GM12878 (cell line): ENCODE data around the gene LMX1A. TPM values are rescaled to one million over a fixed set of nuclear protein-coding genes. Genes with fewer than 3 reads are reported as not detected.

ENCODE experiments used
- ATAC-seq: fragments of 200-7000 bp; cut with Tn5 transposase; 3 replicates; pipeline ENCODE4 v1.9.1; 2020; ENCODE audit warnings: mild to moderate bottlenecking, moderate library complexity
- BruUV-seq: library from RNA; stranded (reverse); fragments of 400-500 nt; replicated peaks from 2 replicates; lab custom pipeline; 2021; lab: Mats Ljungman, UMichigan
- CTCF ChIA-PET: fragments of 300-600 bp; sonication (Branson Sonifier 250); formaldehyde crosslinking; extraction: SDS; loops from one replicate; lab custom pipeline; 2021; ENCODE audit warnings: inconsistent platforms; lab: Yijun Ruan, JAX
- POLR2A ChIA-PET: fragments of 350-600 bp; formaldehyde crosslinking; extraction: SDS; loops from one replicate; lab custom pipeline; 2021; ENCODE audit warnings: inconsistent platforms; lab: Charles Lee
- RAD21 ChIA-PET: fragments of 300-600 bp; sonication (Branson Sonifier 250); formaldehyde crosslinking; loops from one replicate; lab custom pipeline; 2023; ENCODE audit warnings: antibody characterized with exemption; ENCODE audit not compliant: unreplicated experiment; lab: Charles Lee
- SMC1A ChIA-PET: fragments of 300-600 bp; sonication (Branson Sonifier 250); formaldehyde crosslinking; loops from one replicate; lab custom pipeline; 2023; ENCODE audit not compliant: unreplicated experiment, uncharacterized antibody; lab: Charles Lee
- DNase-seq: peaks from one replicate; pipeline ENCODE4 v3.0.0-alpha.2; 2011; ENCODE audit warnings: low read depth, low spot score
- FAIRE-seq: peaks from 3 replicates; lab custom pipeline; 2011; peaks lifted over from hg19 to GRCh38; lab: Jason Lieb, UNC
- H2AFZ ChIP-seq: 2 replicates; pipeline ENCODE4 v1.6.0; 2011; ENCODE audit warnings: low read depth, low read length, control low read depth; ENCODE audit not compliant: control insufficient read depth
- H3K27ac ChIP-seq: 2 replicates; pipeline ENCODE4 v1.5.1; 2011; ENCODE audit warnings: control low read depth; ENCODE audit not compliant: control insufficient read depth, insufficient read depth
- H3K27me3 ChIP-seq, 2 experiments: replicated peaks in 1 of 2; 2 replicates each; pipeline versions ENCODE4 v1.6.0 to v1.6.1; 2011; ENCODE audit warnings: low read length in 1 of 2; ENCODE audit not compliant: control insufficient read depth in 2 of 2, insufficient read depth in 2 of 2
- H3K36me3 ChIP-seq, 2 experiments: 2 replicates each; pipeline ENCODE4 v1.5.1; 2011; ENCODE audit warnings: low read length in 1 of 2; ENCODE audit not compliant: control insufficient read depth in 2 of 2, insufficient read depth in 2 of 2
- H3K4me1 ChIP-seq: 2 replicates; pipeline ENCODE4 v1.6.1; 2011; ENCODE audit warnings: mild to moderate bottlenecking, low read length, moderate library complexity, mixed read lengths; ENCODE audit not compliant: control insufficient read depth, insufficient read depth
- H3K4me2 ChIP-seq: 2 replicates; pipeline ENCODE4 v1.6.0; 2011; ENCODE audit warnings: control low read depth; ENCODE audit not compliant: control insufficient read depth, insufficient read depth
- H3K4me3 ChIP-seq: fragments of 200-600 bp; sonication (generic); 2 replicates; pipeline ENCODE4 v1.5.1; 2016
- H3K79me2 ChIP-seq: 2 replicates; pipeline ENCODE4 v1.6.0; 2011; ENCODE audit warnings: low read length; ENCODE audit not compliant: control insufficient read depth, insufficient read depth
- H3K9ac ChIP-seq: 2 replicates; pipeline ENCODE4 v1.8.0; 2011; ENCODE audit warnings: low read length, control low read depth, mixed read lengths; ENCODE audit not compliant: control insufficient read depth, insufficient read depth
- H3K9me3 ChIP-seq: replicated peaks from 3 replicates; pipeline ENCODE4 v1.5.1; 2011; ENCODE audit warnings: mild to moderate bottlenecking, low read length; ENCODE audit not compliant: control insufficient read depth, insufficient read depth
- H4K20me1 ChIP-seq: 2 replicates; pipeline ENCODE4 v1.6.0; 2011; ENCODE audit not compliant: control insufficient read depth, insufficient read depth
- ATF7 ChIP-seq: fragments of 450-650 bp; IDR thresholded peaks from 2 replicates; pipeline ENCODE4 v1.6.1; 2016; ENCODE audit warnings: low read depth, mild to moderate bottlenecking
- CHD1 ChIP-seq: IDR thresholded peaks from 2 replicates; pipeline ENCODE4 v1.6.1; 2012; ENCODE audit warnings: low read depth, low read length, improper control_type of control experiment
- DPF2 ChIP-seq: fragments of 450-650 bp; IDR thresholded peaks from 2 replicates; pipeline ENCODE4 v1.6.1; 2017; ENCODE audit warnings: mild to moderate bottlenecking
- EGR1 ChIP-seq, 2 experiments: IDR thresholded peaks; 1 replicate in 1 of 2; 2 replicates in 1 of 2; pipeline ENCODE4 v1.6.1; 2011 to 2012; ENCODE audit warnings: low read depth in 2 of 2, low read length in 2 of 2, borderline replicate concordance in 1 of 2, mild to moderate bottlenecking in 1 of 2, moderate library complexity in 1 of 2
- IKZF1 ChIP-seq: fragments of 450-650 bp; conservative IDR thresholded peaks from 2 replicates; pipeline ENCODE4 v1.6.1; 2017; ENCODE audit warnings: antibody characterized with exemption, mild to moderate bottlenecking
- KLF5 ChIP-seq: fragments of 450-650 bp; IDR thresholded peaks from 2 replicates; pipeline ENCODE4 v1.6.1; 2014; ENCODE audit warnings: mild to moderate bottlenecking; ENCODE audit not compliant: partially characterized antibody
- NFXL1 ChIP-seq: fragments of 450-650 bp; IDR thresholded peaks from 2 replicates; pipeline ENCODE4 v1.6.1; 2017; ENCODE audit warnings: antibody characterized with exemption, mild to moderate bottlenecking, borderline replicate concordance
- NR2C1 ChIP-seq: fragments of 450-650 bp; IDR thresholded peaks from 2 replicates; pipeline ENCODE4 v1.6.1; 2017; ENCODE audit warnings: antibody characterized with exemption, mild to moderate bottlenecking, moderate library complexity
- POU2F2 ChIP-seq: IDR thresholded peaks from 3 replicates; pipeline ENCODE4 v1.6.1; 2011; ENCODE audit warnings: low read depth, mild to moderate bottlenecking, low read length, borderline replicate concordance
- SMAD5 ChIP-seq: IDR thresholded peaks from 2 replicates; pipeline ENCODE4 v1.6.1; 2016; ENCODE audit warnings: antibody characterized with exemption, low read depth
- STAT1 ChIP-seq: fragments of 450-650 bp; conservative IDR thresholded peaks from 2 replicates; pipeline ENCODE4 v1.6.1; 2014; ENCODE audit warnings: antibody characterized with exemption, mild to moderate bottlenecking
- TCF3 ChIP-seq: IDR thresholded peaks from 2 replicates; pipeline ENCODE4 v1.6.1; 2012; ENCODE audit warnings: low read depth, mild to moderate bottlenecking, low read length, borderline replicate concordance; ENCODE audit not compliant: insufficient read depth
- WRNIP1 ChIP-seq: IDR thresholded peaks from 2 replicates; pipeline ENCODE4 v1.6.1; 2011; ENCODE audit warnings: low read depth, low read length, improper control_type of control experiment, borderline replicate concordance
- ZNF207 ChIP-seq: fragments of 450-650 bp; IDR thresholded peaks from 2 replicates; pipeline ENCODE4 v1.6.1; 2014; ENCODE audit warnings: antibody characterized with exemption, mild to moderate bottlenecking, borderline replicate concordance
- ZNF217 ChIP-seq: fragments of 450-650 bp; IDR thresholded peaks from 2 replicates; pipeline ENCODE4 v1.6.1; 2017; ENCODE audit warnings: antibody characterized with exemption, mild to moderate bottlenecking
- WGBS: methylation state at CpG from one replicate; pipeline ENCODE4 v1.1.6; 2016; ENCODE audit warnings: low lambda C conversion rate; ENCODE audit not compliant: insufficient replicate concordance, insufficient coverage; ENCODE audit errors: missing lambda C conversion rate; 5-methylcytosine and 5-hydroxymethylcytosine counted together
- in situ Hi-C: fragments of 300-500 bp; cut with MboI; formaldehyde crosslinking; loops from 9 replicates; pipeline ENCODE4 v1.14.3; 2018; ENCODE audit warnings: mixed read lengths
- intact Hi-C: fragments of 100-400 bp; cut with micrococcal nuclease; formaldehyde crosslinking; loops from one replicate; pipeline ENCODE4 v1.14.2; 2022; ENCODE audit not compliant: unreplicated experiment
- polyA plus RNA-seq, 11 experiments: library from polyadenylated mRNA; depleted of rRNA in 4 of 11; unstranded in 6 of 11; stranded (reverse) in 5 of 11; fragments of >200 nt; fragmentation: Nextera tagmentation in 4 of 11; fragmentation: Illumina TruSeq in 1 of 11; extraction: Ambion mirVana in 4 of 11; extraction: Trizol in 1 of 11; gene quantifications; 1 replicate in 1 of 11; 2 replicates in 10 of 11; pipeline versions ENCODE4 v1.2.1 to v1.2.3, GENCODE V29; 2011 to 2016; ENCODE audit warnings: inconsistent platforms in 2 of 11, missing spikeins in 2 of 11, low read depth in 1 of 11
- total RNA-seq, 4 experiments: library from RNA; depleted of rRNA in 3 of 4; stranded (reverse); fragments of >200 nt in 3 of 4; fragmentation: Illumina TruSeq in 1 of 4; extraction: Trizol in 1 of 4; gene quantifications; 2 replicates each; pipeline versions ENCODE4 v1.2.1 to v1.2.3, GENCODE V29; 2013 to 2021
- TF ChIP-seq, protein P1 (sequence below): IDR thresholded peaks from 2 replicates; pipeline ENCODE4 v1.6.1; 2012; ENCODE audit warnings: low read length, inconsistent platforms
- TF ChIP-seq, protein P2 (sequence below): fragments of 450-650 bp; IDR thresholded peaks from 2 replicates; pipeline ENCODE4 v1.6.1; 2017; ENCODE audit warnings: mild to moderate bottlenecking, moderate library complexity

Gene LMX1A
- total and polyA plus RNA-seq, 10 of the 15 experiments (the other 5 are each of a cell fraction or from before 2014, with no cell fraction given), result not detected

DNA sequence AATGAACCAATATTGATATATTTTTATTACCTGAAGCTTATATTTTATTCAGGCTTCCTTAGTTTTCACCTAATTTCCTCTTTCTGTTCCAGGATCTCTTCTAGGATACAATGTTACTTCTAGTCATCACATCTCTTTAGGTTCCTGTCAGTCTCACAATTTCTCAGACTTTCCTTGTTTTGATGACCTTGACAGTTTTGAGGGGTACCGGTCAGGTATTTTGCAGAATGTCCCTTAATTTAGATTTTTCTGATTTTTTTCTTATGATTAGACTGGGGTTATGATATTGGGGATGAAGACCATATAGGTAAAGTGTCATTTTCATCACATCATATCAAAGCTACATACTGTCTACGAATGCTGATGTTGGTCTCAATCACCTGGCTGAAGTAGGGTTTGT is 167.5 kb downstream of the LMX1A start (continued):
- TF ChIP-seq KLF5, result no peak
- TF ChIP-seq SMAD5, result no peak

- ChIA-PET POLR2A (no interaction called here), SMC1A (no interaction called here), CTCF (no interaction called here), RAD21 (no interaction called here)
- no peaks in the 10 kb centered on the region for H4K20me1 ChIP-seq
- H2AFZ ChIP-seq, result no peak overlapping the region
- no peak overlapping the region for H3K27ac ChIP-seq
- in situ Hi-C loops, result no loop called here
- no peaks in the 10 kb centered on the region for H3K9me3 ChIP-seq
- H3K4me2 ChIP-seq, result no peak overlapping the region
- FAIRE-seq, result no peak
- no peaks in the 10 kb centered on the region for H3K79me2 ChIP-seq
- no peaks in the 10 kb centered on the region for H3K27me3 ChIP-seq
- no peak for DNase-seq
- TF ChIP-seq DPF2, result no peak
- TF ChIP-seq POU2F2, result no peak
- TF ChIP-seq TCF3, result no peak
- TF ChIP-seq NR2C1, result no peak
- no peak for TF ChIP-seq CHD1
- TF ChIP-seq ATF7, result no peak
- TF ChIP-seq, protein P1, sequence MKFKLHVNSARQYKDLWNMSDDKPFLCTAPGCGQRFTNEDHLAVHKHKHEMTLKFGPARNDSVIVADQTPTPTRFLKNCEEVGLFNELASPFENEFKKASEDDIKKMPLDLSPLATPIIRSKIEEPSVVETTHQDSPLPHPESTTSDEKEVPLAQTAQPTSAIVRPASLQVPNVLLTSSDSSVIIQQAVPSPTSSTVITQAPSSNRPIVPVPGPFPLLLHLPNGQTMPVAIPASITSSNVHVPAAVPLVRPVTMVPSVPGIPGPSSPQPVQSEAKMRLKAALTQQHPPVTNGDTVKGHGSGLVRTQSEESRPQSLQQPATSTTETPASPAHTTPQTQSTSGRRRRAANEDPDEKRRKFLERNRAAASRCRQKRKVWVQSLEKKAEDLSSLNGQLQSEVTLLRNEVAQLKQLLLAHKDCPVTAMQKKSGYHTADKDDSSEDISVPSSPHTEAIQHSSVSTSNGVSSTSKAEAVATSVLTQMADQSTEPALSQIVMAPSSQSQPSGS, result no peak
- no peak for TF ChIP-seq EGR1 (IDR thresholded peaks at IDR 0.05; ENCODE audit: borderline replicate concordance in 1 of 2, low read depth in 2 of 2, low read length in 2 of 2)
- no peak for TF ChIP-seq ZNF217
- no peak for TF ChIP-seq IKZF1
- no peak for TF ChIP-seq STAT1
- TF ChIP-seq, protein P2, sequence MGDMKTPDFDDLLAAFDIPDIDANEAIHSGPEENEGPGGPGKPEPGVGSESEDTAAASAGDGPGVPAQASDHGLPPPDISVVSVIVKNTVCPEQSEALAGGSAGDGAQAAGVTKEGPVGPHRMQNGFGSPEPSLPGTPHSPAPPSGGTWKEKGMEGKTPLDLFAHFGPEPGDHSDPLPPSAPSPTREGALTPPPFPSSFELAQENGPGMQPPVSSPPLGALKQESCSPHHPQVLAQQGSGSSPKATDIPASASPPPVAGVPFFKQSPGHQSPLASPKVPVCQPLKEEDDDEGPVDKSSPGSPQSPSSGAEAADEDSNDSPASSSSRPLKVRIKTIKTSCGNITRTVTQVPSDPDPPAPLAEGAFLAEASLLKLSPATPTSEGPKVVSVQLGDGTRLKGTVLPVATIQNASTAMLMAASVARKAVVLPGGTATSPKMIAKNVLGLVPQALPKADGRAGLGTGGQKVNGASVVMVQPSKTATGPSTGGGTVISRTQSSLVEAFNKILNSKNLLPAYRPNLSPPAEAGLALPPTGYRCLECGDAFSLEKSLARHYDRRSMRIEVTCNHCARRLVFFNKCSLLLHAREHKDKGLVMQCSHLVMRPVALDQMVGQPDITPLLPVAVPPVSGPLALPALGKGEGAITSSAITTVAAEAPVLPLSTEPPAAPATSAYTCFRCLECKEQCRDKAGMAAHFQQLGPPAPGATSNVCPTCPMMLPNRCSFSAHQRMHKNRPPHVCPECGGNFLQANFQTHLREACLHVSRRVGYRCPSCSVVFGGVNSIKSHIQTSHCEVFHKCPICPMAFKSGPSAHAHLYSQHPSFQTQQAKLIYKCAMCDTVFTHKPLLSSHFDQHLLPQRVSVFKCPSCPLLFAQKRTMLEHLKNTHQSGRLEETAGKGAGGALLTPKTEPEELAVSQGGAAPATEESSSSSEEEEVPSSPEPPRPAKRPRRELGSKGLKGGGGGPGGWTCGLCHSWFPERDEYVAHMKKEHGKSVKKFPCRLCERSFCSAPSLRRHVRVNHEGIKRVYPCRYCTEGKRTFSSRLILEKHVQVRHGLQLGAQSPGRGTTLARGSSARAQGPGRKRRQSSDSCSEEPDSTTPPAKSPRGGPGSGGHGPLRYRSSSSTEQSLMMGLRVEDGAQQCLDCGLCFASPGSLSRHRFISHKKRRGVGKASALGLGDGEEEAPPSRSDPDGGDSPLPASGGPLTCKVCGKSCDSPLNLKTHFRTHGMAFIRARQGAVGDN, result no peak
- no peak for TF ChIP-seq ZNF207
- TF ChIP-seq NFXL1, result no peak
- TF ChIP-seq WRNIP1, result no peak
- no peak overlapping the region for H3K9ac ChIP-seq
- H3K36me3 ChIP-seq, result no peaks in the 10 kb centered on the region
- no peaks in the 10 kb centered on the region for H3K4me1 ChIP-seq
- H3K4me3 ChIP-seq, result no peak overlapping the region
- WGBS, result 0% methylated on average over 3 of the region's 3 CpGs
- ATAC-seq, result no peak
- intact Hi-C loops, result no loop called here
- no TSS peak for BruUV-seq
Observed at GRCh38 chr1:165187031-165188009, 169.2 kb downstream of the LMX1A start.
